NCI-H2227 (cell line): ENCODE measurements around the gene CRTAC1.
"Not testable (repeated sequence)": the region's sequence is repeated elsewhere in the genome, so short reads cannot be mapped to it uniquely, and the experiment has no call there.

Source experiments
- DNase-seq: peaks from one replicate; lab custom pipeline; 2025; ENCODE audit not compliant: unreplicated experiment; lab: John Stamatoyannopoulos, UW

Gene CRTAC1

DNA sequence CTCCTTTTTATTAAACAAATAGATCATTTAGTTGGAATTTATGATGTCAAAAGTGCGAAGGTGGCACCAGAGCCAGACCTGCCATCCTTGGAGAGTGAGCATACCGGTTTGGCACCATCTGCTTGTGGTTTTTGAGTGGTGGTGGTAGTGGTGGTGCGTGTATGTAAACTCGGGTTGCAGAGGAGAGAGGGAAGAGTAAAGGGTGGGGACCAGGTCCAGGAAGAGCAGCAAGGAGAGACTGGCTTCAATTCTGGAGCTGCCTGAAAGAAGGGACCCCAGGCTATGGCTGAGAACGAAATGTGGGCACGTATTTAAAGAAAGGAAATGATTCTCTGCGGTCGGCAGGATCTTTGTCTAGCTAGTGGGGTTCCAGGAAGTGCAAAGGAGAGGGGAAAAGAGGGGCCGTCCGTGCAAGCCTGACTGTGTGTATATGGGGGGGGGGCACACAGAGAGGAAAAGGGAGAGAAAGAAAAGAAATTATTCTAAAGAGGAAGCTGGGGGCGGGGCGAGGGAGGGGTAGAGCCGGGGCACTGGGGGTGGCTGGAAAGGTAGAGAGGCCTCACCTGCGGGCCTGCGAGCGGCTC lies 181.2 kb downstream of the CRTAC1 start:
- DNase-seq: peak; percentile 47

DNA sequence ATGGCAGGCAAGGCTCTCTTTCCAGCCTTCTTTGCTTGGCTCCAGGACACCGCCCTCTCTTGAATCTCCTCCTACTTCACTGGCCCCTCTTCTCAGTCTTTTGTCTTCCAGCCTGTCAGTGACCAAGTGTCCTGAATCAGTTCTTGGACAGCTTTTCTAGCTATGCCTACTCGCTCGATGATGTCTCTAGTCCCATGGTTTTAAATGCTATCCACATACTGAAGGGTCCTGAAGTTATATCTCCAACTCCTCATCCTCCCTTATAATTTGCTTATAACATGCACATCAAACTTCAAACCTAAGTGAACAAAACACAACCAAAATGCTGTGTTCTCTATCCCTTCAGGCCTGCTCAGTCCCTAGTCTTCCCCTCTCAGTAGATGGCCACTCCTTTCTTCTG lies 185.7 kb downstream of the CRTAC1 start:
- DNase-seq: no peak

DNA sequence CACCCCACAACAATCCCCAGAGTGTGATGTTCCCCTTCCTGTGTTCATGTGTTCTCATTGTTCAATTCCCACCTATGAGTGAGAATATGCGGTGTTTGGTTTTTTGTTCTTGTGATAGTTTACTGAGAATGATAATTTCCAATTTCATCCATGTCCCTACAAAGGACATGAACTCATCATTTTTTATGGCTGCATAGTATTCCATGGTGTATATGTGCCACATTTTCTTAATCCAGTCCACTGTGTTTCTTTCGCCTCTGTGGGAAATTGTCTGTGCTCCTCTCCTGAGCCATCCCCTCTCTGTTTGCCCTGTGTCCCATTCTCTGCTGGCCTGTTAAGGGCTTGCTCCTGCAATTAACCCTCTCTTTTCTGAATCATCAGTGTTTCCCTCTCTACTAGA lies 186.4 kb downstream of the CRTAC1 start:
- DNase-seq: not testable (repeated sequence)

DNA sequence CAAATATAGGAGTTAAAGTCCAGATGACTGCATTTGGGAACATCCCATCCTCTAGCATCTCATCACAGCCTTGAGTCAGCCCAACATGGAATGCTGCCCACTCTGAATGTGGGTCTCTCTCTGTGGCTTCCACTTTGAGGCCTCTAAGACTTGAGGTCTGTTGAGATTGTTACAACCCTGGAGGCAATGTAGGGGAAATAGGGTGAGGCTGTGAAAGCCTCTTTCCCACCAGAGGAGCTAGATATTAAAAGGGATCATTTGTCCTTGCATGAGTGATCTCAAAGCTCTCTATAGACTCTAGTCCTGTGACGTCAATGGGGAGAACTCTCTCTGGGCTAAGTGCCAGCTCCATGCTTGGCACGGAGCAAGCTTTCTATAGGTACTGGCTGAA lies 187.1 kb downstream of the CRTAC1 start:
- DNase-seq: no peak

DNA sequence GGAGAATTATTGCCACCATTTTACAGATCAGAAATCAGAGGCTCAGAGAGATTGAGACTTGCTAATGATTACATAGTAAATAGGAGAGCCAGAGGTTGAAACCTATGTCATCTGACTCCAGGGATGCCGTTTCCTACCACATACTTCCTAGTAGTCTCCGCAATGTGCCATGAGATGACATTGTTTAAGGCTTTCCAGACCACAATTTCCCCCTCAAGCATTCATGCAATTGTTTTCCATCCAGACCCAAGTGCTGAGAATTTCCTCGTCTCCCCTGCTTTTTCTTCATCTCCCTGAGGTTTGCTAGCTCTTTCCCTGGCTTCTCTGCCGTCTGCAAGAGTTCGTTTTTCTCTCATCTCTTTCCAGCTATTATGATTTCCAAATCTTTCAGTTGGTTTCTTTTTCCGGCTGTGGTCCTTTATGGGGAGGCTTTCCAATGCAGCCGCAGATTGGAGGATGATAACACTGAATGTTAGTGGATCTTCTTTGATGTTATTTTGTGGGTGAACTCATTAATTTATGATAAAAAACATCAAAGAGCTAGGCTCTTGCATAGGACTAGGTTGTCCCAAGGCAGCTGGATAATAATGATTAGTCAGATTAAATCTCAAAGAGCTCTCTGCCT lies 187.7 kb downstream of the CRTAC1 start:
- no peak for DNase-seq

DNA sequence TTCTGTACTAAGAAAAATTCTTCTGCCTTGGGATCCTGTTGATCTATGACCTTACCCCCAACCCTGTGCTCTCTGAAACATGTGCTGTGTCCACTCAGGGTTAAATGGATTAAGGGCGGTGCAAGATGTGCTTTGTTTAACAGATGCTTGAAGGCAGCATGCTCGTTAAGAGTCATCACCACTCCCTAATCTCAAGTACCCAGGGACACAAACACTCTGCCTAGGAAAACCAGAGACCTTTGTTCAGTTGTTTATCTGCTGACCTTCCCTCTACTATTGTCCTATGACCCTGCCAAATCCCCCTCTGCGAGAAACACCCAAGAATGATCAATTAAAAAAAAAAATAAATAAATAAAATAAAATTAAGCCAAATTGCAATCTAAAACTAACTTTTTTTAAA lies 188.3 kb downstream of the CRTAC1 start:
- DNase-seq: not testable (repeated sequence)

DNA sequence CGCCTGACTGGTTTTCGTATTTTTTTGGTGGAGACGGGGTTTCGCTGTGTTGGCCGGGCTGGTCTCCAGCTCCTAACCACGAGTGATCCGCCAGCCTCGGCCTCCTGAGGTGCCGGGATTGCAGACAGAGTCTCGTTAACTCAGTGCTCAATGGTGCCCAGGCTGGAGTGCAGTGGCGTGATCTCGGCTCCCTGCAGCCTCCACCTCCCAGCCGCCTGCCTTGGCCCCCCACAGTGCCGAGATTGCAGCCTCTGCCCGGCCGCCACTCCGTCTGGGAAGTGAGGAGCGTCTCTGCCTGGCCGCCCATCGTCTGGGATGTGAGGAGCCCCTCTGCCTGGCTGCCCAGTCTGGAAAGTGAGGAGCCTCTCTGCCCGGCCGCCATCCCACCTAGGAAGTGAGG lies 189.3 kb downstream of the CRTAC1 start:
- DNase-seq: not testable (repeated sequence)

DNA sequence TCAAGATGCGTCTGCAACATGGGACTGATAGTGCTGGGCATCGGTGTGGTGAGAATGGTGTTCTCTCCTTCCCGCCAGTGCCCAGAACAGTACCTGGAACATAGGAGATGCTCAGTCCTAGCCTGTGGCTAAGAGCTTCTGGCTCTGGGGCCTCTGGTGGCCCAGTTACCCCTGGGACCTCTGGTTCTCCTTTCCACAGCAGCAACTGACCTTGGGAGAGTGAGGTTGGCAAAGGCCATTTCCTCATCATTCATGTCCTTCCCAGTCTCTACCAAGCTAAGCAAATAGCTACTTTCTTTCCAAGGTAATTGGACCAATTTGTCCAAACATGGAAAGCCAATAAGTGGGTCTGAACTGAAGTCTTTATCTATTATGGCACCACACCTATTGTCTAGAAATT lies 192.3 kb downstream of the CRTAC1 start:
- no peak for DNase-seq

DNA sequence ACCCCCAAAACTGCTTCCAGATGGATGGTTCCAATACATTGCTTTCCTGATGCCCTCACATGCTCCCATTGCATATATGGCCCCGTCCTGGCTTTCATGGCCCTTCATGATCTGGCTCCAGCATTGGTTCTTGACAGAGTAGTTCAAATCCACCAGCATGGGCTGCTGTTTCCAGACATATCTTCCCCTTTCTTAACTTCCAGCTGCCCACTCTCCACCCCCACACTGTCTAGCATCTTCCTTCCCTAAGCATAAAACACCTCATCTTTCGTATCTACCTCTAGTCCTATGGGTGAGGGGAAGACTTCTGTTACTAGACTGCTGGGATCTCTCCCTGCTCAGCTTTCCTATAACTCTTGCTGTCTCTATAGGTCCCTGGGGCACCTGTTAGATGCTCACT lies 194.0 kb downstream of the CRTAC1 start:
- no peak for DNase-seq

DNA sequence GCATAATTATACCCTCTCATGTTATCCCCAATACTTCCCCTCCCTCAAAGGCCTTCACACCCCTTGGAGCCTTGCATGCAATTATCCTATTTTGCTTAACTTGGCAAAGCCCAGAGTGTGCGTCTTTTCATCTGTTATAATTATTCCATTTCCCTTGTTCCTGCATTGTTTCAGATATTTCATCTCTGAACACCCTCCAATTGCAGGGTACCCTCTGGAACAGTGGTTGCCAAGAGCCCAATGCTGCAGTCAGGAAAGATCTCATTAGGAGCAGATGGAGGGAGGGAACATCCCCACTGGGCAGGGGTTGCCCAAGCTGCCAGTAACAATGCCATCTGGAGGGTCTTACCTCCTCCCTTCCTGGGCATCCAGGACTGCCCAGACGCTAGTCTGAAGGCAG lies 199.2 kb downstream of the CRTAC1 start:
- no peak for DNase-seq

DNA sequence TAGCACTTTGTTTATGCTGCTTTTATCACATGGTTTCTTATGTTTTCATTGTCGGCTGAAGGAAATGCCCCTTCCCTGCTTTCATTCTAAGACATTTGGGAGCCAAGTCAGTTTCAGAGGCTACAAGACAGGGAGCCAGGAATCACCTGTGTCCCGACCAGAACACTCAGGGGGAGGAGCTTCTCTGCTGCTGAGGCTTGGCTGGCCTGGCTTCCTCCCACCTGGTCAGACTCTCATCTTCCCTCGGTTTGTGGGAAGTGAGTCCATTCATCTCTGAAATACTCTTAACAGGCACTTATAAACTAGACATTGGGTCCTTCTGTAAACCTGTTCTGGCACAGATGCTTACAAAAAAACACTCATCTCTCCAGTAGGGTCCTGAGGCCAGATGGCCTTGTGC lies 200.4 kb downstream of the CRTAC1 start:
- no peak for DNase-seq

DNA sequence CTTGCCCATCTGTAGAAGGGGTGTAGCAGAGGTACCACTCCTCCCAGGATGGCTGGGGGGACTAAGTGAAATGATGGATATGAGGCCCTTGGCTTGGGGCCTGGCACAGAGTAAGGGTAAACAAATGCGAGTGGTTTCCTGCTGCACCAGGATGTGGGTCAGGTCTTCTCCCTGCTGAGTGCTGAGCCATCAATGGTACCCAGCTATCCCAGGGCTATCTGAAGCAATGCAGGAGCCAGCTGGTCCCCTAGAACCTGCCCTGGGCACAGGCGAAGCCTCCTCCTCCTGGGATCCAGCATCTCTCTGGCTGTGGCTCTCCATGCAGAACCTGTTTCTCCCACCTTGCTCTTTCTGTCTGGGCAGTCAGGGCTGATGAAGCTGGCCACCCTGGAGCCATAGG lies 201.7 kb downstream of the CRTAC1 start:
- no peak for DNase-seq

DNA sequence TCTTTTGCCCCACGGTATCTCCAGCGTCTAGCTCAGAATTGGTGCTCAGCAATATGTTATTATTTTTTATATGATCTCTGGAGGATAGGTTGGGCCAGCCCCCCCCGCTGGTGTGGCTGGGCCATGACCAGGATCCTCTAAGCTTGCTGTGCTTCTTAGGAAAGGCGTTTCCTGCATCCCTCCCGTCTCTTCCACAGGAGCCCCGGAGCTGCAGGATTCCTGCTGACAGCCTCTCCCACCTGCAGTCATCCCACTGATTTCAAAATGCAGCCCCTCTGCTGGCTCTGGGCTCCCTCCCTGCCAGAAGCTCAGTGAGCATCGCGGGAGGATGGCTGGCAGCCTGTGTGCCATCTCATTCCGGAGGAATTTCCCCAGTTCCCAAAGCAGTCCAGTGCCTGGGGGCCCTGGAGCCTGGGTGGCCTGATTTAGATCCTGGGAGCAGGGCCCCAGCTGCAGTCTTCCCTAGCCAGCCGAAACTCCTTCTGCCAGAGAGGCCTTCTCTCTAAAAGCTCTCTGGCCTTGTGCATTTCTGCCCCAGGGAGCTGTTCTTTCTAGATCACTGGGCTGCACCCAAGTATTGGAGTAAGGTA lies 202.6 kb downstream of the CRTAC1 start:
- DNase-seq: no peak

DNA sequence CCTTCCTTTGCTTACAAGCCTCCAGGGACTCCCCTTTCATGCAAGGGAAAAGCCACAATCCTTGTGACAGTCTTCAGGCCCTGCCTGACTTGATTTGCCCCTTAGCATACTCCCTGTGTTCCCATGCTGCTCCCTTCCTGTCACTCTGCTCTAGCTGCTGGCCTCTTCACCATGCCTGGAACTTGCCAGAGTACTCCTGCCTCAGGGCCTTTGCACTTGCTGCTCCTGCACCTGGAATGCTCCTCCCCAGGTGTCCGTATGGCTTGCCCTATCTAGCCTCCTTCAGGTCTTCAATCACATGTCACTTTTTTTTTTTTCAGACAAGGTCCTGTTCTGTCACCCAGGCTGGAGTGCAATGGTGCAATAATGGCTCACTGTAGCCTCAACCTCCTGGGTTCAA lies 203.5 kb downstream of the CRTAC1 start:
- DNase-seq: no peak

DNA sequence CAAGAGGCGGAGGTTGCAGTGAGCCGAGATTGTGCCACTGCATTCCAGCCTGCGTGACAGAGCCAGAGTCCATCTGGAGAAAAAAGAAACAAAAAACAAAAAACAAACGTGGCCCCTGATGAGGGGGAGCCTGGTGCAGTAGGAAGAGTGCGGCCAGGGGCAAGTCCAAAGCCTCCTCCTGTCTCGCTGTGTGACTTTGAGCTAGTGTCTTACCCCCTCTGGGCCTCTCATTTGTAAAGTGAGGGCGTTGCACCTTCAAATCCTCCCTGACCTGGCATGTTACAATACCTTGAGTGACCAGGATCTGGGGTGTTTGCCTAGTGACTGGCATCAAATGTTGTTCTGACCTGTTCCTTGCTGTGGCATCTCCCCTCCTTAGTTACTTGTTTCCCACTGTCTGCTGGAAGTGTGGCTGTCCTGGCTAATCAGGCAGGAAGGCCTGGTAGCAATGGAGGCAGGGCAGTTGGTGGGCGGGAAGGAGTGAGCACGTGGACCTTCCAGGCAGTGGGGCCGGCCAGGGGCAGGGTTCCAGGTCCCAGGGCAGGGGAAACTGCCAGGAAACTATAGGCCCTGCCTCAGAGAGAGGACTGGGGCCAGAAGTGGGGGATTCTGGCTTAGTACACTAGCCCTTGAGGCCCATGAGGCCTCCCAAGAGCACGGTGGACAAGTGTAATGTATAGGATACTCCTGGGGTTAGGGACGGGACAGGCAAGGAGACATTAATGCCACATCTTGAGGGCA lies 205.2 kb downstream of the CRTAC1 start:
- no peak for DNase-seq

DNA sequence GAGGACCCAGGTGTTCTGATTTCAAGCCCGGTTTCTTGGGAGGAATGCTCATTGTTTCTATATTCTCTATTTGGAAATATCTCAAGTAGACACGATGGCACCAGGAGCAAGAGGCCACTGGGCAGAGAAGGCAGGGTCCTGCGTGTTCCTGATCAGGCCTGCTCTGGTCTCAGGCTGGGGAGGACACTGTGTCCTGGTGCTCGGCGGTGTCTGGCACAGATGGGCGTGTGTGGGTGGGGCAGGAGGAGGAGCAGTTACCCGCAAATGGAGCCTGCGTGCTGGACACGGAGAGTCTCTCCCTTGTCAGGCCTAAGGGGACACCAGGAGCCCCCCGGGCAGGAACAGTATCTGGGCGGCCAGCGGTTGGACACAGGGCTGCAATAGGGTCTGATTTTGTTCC lies 206.7 kb downstream of the CRTAC1 start:
- peak; percentile 19 for DNase-seq

DNA sequence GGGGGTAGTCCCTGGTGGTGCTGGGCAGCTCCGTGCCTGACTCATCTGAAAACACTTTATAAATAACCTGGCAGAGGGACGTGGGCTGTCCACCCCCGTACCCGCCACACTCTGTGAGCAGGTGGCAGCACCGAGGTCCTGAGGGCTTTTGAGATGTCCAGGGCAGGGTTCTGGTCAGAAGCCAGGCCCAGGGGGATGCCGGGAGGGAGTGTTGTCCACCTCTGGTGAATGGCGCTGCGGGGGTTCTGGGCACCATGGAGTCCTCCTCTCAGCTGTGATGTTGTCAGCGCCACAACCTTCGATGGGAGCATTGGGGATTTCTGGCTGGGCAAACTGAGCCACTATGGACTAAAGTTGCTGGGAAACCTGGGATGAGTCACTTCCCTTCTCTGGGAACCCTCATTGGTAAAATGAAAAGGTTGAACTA lies 208.1 kb downstream of the CRTAC1 start:
- no peak for DNase-seq

DNA sequence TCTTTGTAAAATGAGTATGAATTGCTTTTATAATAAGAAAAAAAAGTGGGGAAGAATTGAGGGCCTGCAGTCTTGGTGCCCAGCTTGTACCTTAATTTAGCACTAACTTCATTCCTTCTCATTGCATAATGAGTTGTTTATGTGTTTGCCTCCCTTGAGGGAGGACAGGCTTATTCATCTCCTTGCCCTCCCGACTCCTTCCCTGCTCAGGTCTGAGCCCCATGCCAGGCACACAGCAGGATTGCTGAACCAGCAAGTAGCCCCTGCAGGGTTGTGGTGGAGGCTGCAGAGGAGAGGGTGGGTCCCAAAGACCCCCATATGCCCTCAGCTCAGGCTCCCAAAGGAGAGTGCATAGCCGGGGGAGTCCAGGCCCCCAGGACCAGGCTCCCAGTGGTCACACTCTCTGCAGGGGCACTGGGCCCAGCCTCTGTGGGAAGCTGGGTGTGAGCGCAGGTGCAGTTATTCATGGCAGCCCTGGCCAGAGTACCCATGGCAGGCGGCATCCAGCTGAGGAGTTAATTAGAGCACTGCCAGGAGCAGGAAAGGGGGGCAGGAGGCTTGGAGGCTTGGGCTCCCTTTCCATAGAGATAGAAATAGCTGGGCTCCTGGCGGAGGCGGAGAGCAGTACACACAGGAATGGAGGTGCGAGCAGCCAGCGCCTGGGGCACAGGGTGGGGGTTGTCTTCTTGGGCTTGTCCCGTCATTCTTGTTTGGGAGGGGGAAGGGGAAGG lies 208.9 kb downstream of the CRTAC1 start:
- DNase-seq: peak; percentile 15

DNA sequence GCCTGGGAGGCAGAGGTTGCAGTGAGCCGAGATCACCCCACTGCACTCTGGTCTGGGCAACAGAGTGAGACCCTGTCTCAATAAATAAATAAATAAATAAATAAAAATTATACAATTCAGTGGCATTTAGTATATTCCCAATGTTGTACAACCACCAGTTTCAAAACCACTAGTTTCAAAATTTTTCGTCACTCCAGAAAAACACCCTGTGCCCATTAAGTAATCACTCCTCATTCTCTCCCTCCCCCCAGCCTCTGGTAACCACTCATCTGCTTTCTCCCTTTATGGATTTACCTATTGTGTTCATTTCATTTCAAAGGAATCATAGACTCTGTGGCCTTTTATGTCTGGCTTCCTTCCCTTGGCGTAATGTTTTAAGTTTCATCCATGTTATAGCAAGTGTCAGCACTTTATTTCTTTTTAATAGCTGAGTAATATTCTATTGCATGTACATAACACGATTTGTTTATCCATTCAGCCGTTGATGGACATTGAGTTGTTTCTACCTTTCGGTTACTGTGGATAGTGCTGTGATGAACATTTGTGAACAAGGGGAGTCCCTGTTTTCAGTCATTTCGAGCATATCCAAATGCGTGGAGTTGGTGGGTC lies 210.2 kb downstream of the CRTAC1 start:
- no peak for DNase-seq

DNA sequence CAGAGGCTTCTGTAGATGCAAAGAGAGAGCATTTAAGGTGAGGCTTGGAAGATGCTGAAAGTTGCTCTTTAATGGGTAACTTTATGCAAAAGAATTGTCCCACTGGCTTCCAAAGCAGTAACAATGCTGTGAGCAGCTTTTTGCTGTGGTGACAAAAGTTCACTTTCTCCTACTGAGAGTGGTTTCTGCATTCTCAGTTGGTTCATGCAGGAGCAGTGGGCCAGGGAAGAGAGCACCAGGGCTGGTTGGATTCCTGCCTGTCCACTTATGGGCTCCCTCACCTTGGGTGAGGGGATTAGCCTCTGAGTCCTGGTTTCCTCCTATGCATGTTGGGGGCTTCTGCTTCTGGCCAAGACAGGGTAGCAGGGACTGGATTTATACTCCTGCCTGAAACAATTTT lies 211.8 kb downstream of the CRTAC1 start:
- DNase-seq: no peak

DNA sequence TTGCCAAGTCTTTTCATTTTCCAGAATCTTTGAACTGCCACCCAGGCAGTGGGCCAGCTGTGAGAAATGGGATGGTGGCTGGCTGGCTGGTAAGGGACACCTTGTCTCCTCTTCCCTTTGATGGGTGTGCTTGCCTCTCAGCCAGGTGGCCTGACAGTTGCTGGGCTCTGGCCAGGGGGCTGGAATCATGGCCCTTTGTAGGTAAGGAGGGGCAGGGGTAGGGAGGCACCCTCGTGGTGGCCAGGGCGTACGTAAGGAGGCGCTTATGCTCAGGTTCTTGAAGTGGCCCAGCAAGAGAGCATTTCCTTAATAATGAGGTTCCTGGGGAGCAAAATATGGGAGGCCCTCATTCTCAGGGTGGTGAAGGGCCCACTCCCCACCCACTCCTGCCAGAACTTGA lies 213.8 kb downstream of the CRTAC1 start:
- no peak for DNase-seq
